ENCODE data around the gene ZNF587B. TPM values are rescaled to one million over a fixed set of nuclear protein-coding genes. Genes with fewer than 3 reads are reported as not detected.
"Not testable (repeated sequence)": the region's sequence is repeated elsewhere in the genome, so short reads cannot be mapped to it uniquely, and the experiment has no call there.

The ZNF587B gene
- total RNA-seq, 1 donor from 2014 or later, result 12.2 TPM

DNA sequence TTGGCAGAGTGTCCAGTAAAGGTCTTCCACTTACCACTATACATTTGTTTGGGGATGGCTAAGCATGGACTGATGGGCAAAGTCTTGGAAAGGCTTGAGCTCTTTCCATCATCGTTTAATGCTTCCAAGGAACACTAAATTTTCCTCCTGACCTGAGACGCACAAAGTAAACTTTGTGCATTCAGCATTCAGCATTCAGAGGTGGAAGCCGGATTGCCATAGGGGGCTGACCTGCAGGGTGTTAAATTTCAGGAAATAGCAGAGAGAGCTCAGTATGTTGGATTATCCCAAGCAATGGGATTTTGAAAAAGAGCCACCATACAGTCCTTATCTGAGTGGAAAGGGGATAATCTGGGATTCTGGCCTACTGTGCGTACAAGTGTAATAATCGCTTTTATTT, 29.4 kb upstream of the ZNF587B start:
- peaks cover 18% of the 10 kb centered on the region for H3K4me1 ChIP-seq
- ATAC-seq, result no peak

DNA sequence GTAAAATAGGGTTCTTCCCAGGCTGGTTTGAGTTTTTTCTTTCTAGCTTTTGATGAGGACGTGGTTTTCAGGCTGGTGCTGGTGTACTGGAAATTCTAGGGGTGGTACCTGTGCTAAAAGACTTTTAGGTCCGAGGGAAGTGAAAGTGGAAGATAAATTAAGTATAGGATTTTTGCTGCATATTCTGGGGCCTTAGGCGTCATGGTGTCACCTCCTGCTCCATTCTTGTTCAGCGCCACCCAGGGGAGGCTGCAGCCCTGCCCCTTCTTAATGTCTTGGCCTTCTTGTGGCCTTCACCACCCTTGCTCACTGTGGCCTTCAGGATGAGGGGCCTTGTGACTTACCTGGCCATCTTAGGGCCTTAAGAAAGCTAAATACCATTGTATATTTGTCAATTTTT, 27.8 kb upstream of the ZNF587B start:
- no peak for ATAC-seq
- no peak overlapping the region for H3K27ac ChIP-seq

More for the DNA sequence above, 29.4 kb upstream of the ZNF587B start:
- intact Hi-C loops (cut with DNase I), result no loop called here
- DNase-seq, result no peak
- H3K36me3 ChIP-seq, result peaks cover 8% of the 10 kb centered on the region
- H3K9me3 ChIP-seq, result no peaks in the 10 kb centered on the region
- no peaks in the 10 kb centered on the region for H3K27me3 ChIP-seq
- no peak overlapping the region for H3K27ac ChIP-seq
- TF ChIP-seq, protein P1, sequence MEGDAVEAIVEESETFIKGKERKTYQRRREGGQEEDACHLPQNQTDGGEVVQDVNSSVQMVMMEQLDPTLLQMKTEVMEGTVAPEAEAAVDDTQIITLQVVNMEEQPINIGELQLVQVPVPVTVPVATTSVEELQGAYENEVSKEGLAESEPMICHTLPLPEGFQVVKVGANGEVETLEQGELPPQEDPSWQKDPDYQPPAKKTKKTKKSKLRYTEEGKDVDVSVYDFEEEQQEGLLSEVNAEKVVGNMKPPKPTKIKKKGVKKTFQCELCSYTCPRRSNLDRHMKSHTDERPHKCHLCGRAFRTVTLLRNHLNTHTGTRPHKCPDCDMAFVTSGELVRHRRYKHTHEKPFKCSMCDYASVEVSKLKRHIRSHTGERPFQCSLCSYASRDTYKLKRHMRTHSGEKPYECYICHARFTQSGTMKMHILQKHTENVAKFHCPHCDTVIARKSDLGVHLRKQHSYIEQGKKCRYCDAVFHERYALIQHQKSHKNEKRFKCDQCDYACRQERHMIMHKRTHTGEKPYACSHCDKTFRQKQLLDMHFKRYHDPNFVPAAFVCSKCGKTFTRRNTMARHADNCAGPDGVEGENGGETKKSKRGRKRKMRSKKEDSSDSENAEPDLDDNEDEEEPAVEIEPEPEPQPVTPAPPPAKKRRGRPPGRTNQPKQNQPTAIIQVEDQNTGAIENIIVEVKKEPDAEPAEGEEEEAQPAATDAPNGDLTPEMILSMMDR (IDR thresholded peaks at IDR 0.05), result no peak
- no peak overlapping the region for H3K4me3 ChIP-seq

GRCh38 chr19:57803265-57803593, 26.9 kb upstream of the ZNF587B start:
- peaks cover 20% of the 10 kb centered on the region for H3K4me1 ChIP-seq
- no peaks in the 10 kb centered on the region for H3K9me3 ChIP-seq
- H3K36me3 ChIP-seq, result peaks cover 8% of the 10 kb centered on the region
- no peaks in the 10 kb centered on the region for H3K27me3 ChIP-seq
- intact Hi-C loops (cut with DNase I), result no loop called here
- ATAC-seq (no peak), DNase-seq (no peak)
- TF ChIP-seq, protein P1 (IDR thresholded peaks at IDR 0.05), result no peak
- peak overlapping the region; percentile 80 for H3K27ac ChIP-seq
- H3K4me3 ChIP-seq, result peak overlapping the region; percentile 56

More for the DNA sequence above, 27.8 kb upstream of the ZNF587B start:
- no peak for DNase-seq
- Histone ChIP-seq H3K4me1 (peaks cover 20% of the 10 kb centered on the region), H3K36me3 (no peaks in the 10 kb centered on the region), H3K4me3 (no peak overlapping the region), H3K9me3 (no peaks in the 10 kb centered on the region), H3K27me3 (no peaks in the 10 kb centered on the region)
- TF ChIP-seq, protein P1 (IDR thresholded peaks at IDR 0.05), result no peak
- intact Hi-C loops (cut with DNase I), result no loop called here

DNA sequence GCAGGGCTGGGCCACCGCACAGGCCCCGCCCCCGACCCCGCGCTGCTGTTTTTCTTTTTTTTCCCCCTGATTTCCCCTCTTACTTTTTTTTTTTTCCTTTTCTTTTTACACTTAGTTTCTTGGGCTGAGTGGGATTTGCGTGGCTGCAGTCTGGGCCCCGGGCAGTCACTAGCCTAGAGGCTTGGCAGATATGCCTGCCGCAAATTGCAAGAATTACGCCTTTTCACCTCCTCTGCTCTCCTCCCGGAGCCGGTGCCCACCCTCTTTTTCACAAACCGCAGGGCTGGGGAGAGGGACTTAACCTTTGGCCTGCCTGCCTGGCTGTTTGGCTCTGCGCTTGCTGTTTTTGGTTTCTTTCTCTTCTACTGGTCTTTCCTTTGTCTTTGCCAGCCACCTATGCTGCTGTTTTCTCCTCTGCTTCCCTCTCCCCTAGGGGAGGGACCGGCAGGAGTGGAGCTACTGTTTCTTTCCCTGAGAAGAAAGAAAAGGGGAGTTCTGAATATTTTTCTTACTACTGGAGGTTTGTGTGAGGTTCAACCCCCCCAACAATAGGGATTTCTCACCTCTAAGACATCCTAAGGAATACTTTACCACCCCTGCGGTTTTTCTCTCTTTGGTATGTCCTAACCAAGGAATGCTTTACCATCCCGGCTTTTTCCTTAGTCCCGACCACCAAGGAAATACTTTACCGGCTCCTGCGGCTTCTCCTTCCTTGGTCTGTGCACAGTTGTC, 26.3 kb upstream of the ZNF587B start:
- intact Hi-C loops (cut with DNase I), result no loop called here
- peak overlapping the region; percentile 80 for H3K27ac ChIP-seq
- DNase-seq (peak; percentile 63), ATAC-seq (peak; percentile 64)
- H3K27me3 ChIP-seq, result no peaks in the 10 kb centered on the region
- no peaks in the 10 kb centered on the region for H3K9me3 ChIP-seq
- TF ChIP-seq, protein P1 (IDR thresholded peaks at IDR 0.05), result no peak
- H3K4me3 ChIP-seq, result peak overlapping the region; percentile 56
- peaks cover 20% of the 10 kb centered on the region for H3K4me1 ChIP-seq
- H3K36me3 ChIP-seq, result peaks cover 12% of the 10 kb centered on the region

- H3K4me1 ChIP-seq, result peaks cover 22% of the 10 kb centered on the region
- H3K27me3 ChIP-seq, result no peaks in the 10 kb centered on the region
- ATAC-seq (no peak), DNase-seq (no peak)
- H3K9me3 ChIP-seq, result no peaks in the 10 kb centered on the region
- no peak overlapping the region for H3K27ac ChIP-seq
- TF ChIP-seq, protein P1 (IDR thresholded peaks at IDR 0.05), result no peak
- no peak overlapping the region for H3K4me3 ChIP-seq
- intact Hi-C loops (cut with DNase I), result no loop called here
- peaks cover 26% of the 10 kb centered on the region for H3K36me3 ChIP-seq
Measured at GRCh38 chr19:57807541-57807940, 22.6 kb upstream of the ZNF587B start.

- H3K9me3 ChIP-seq; DNase-seq; ATAC-seq; H3K4me3 ChIP-seq; intact Hi-C loops (cut with DNase I); H3K27me3 ChIP-seq; H3K27ac ChIP-seq: not testable (repeated sequence)
- Histone ChIP-seq H3K4me1 (peaks cover 18% of the 10 kb centered on the region), H3K36me3 (peaks cover 26% of the 10 kb centered on the region)
Measured at GRCh38 chr19:57810410-57811295, 19.4 kb upstream of the ZNF587B start.

All from upper lobe of right lung (tissue), 1 donor.